Measurements from ENCODE around the gene PHF21B. TPM values are rescaled to one million over a fixed set of nuclear protein-coding genes. Genes with fewer than 3 reads are reported as not detected.

PHF21B gene
- total RNA-seq, 2 experiments from 2014 or later = 0.68 TPM; not detected in 1

DNA sequence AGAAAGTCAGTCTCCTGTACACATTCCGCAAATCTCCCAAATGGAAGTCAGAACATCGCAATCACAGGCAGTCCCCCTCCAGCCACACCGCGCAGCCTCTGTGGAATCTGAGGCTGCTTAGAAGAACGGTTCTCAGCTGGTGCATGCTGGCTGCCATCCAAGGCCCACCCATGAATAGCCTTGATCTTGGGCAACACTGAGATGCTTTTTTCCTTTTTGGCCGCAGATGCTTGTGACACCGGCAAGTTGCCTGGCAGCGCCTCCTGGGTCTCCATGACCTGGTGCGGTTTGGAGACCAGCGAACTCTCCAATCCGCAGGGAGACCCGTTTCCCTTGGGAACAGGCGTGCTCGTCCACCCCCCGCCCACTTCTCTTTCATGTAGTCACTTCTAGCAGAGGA, 26.3 kb upstream of the PHF21B start:
- Mint-ChIP-seq H3K36me3 (ENCODE audit: low read depth) (no peaks in the 10 kb centered on the region), H3K9me3 (ENCODE audit: insufficient read depth) (peaks cover 6% of the 10 kb centered on the region), H3K27ac (no peak overlapping the region), H3K4me1 (ENCODE audit: low read depth) (no peaks in the 10 kb centered on the region), H3K27me3 (ENCODE audit: low read depth) (peaks cover 5% of the 10 kb centered on the region), H3K4me3 (no peak overlapping the region)
- no peak for ATAC-seq
- no peak for DNase-seq
- ChIA-PET CTCF (no interaction called here), POLR2A (no interaction called here)

DNA sequence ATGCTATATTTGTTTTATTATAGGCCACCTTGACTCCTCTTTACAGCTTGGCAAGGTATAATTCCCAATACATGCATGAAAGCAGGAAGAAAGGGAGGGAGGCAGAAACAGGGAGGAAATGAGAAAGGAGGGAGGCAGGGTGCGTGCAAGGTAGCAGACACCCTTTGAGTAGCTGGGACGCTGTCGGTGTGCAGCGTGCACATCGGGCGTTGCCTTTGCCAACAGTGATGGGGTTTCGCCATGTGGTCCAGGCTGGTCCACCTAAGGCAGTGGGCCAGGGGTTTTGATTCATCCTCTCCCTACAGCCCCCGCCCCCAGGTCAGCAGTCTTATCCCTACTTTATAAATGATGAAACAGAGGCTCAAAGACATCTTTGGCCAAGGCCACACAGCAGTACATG, 25.0 kb upstream of the PHF21B start:
- Mint-ChIP-seq H3K36me3 (ENCODE audit: low read depth) (no peaks in the 10 kb centered on the region), H3K27ac (no peak overlapping the region), H3K9me3 (ENCODE audit: insufficient read depth) (peaks cover 6% of the 10 kb centered on the region), H3K27me3 (ENCODE audit: low read depth) (peaks cover 5% of the 10 kb centered on the region), H3K4me1 (ENCODE audit: low read depth) (no peaks in the 10 kb centered on the region), H3K4me3 (no peak overlapping the region)
- DNase-seq (no peak), ATAC-seq (no peak)
- ChIA-PET POLR2A (no interaction called here), CTCF (no interaction called here)

DNA sequence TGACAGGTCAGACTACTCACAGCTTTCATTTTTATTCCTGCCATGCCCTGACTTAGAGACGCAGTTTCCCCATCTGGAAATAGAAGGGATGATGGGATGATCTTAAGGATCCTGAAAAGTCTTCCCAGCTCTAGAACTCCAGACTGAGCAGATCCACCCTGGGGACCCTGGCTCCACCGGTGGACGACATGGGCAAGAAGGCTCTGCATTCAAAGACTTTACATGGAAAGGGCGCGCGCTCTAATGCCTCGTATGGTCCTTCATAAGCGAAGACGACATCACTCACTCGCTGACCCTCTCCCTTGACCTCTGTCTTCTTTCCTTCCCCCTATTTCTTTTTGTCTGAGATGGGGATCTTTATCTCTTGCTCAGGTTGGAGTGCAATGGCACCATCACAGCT, 24.4 kb upstream of the PHF21B start:
- DNase-seq = no peak
- peaks cover 5% of the 10 kb centered on the region for H3K27me3 Mint-ChIP-seq (ENCODE audit: low read depth)
- no peak overlapping the region for H3K4me3 Mint-ChIP-seq
- no peak for ATAC-seq
- H3K36me3 Mint-ChIP-seq (ENCODE audit: low read depth) = no peaks in the 10 kb centered on the region
- ChIA-PET POLR2A (no interaction called here), CTCF (no interaction called here)
- H3K9me3 Mint-ChIP-seq (ENCODE audit: insufficient read depth) = peaks cover 6% of the 10 kb centered on the region
- H3K27ac Mint-ChIP-seq = no peak overlapping the region
- H3K4me1 Mint-ChIP-seq (ENCODE audit: low read depth) = no peaks in the 10 kb centered on the region

DNA sequence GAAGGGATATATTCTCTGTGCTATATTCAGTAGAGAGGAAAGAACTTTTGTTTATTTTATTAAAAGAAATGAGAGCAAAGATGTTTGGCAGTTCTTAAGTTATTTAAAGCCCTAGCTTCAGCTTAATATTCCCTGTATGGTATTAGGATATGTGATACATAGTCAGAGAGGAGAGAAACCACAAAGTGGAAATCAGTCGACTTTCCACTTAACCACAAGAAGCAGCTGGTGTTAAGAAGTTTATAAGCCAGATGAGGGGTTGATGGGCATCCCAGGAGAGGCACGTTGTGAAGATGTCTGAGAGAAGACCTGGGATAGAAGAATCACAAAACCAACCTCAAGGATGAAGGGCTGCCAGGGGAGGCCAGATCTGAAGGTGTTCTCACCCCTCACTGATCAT, 23.3 kb upstream of the PHF21B start:
- Mint-ChIP-seq H3K27ac (no peak overlapping the region), H3K36me3 (ENCODE audit: low read depth) (no peaks in the 10 kb centered on the region), H3K27me3 (ENCODE audit: low read depth) (peaks cover 5% of the 10 kb centered on the region), H3K4me1 (ENCODE audit: low read depth) (no peaks in the 10 kb centered on the region), H3K9me3 (ENCODE audit: insufficient read depth) (peaks cover 6% of the 10 kb centered on the region), H3K4me3 (no peak overlapping the region)
- ATAC-seq (no peak), DNase-seq (no peak)
- ChIA-PET CTCF (no interaction called here), POLR2A (no interaction called here)

DNA sequence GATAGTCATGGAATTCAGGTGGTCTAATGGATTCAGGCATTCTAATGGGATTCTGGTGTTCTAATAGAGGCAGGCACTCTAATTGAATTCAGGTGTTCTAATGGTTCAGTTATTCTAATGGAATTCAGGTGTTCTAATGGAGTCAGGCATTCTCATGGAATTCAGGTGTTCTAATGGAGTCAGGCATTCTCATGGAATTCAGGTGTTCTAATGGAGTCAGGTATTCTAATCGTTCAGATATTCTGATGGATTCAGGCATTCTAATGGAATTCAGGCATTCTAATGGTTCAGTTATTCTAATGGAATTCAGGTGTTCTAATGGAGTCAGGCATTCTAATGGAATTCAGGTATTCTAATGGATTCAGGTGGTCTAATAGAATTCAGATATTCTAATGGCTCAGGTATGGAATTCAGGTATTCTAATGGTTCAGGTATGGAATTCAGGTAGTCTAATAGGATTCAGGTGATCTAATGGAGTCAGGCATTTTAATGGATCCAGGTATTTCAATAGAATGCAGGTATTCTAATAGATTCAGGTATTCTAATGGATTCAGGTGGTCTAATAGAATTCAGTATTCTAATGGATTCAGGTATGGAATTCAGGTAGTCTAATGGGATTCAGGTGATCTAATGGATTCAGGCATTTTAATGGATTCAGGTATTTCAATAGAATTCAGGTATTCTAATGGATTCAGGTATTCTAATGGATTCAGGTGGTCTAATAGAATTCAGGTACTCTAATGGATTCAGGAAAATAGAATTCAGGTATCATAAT, 22.0 kb upstream of the PHF21B start:
- H3K4me3 Mint-ChIP-seq = no peak overlapping the region
- no peak overlapping the region for H3K27ac Mint-ChIP-seq
- H3K9me3 Mint-ChIP-seq (ENCODE audit: insufficient read depth) = no peaks in the 10 kb centered on the region
- H3K4me1 Mint-ChIP-seq (ENCODE audit: low read depth) = no peaks in the 10 kb centered on the region
- ATAC-seq (no peak), DNase-seq (no peak)
- peaks cover 5% of the 10 kb centered on the region for H3K27me3 Mint-ChIP-seq (ENCODE audit: low read depth)
- ChIA-PET CTCF (no interaction called here), POLR2A (no interaction called here)
- no peaks in the 10 kb centered on the region for H3K36me3 Mint-ChIP-seq (ENCODE audit: low read depth)

DNA sequence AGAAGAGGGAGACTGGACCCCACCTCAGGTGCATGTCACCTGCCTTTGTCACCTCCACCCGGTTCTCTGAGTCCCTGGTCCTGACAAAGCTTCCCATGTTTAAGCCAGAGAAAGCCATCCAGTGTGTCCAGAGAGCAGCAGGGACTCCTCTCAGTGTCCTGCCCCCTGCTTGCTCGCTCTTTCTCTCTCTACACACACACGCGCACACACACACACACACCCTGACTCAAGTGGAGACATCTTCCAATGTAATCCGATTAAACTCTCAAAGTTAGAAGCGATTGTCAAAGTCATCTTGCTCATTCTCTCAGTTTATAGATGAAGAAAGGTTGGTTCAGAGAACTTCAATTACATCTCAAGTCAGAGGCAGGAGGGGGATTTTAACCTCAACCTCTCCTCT, 19.7 kb upstream of the PHF21B start:
- ChIA-PET CTCF (no interaction called here), POLR2A (no interaction called here)
- DNase-seq (no peak), ATAC-seq (no peak)
- Mint-ChIP-seq H3K9me3 (ENCODE audit: insufficient read depth) (no peaks in the 10 kb centered on the region), H3K4me3 (no peak overlapping the region), H3K27me3 (ENCODE audit: low read depth) (peaks cover 8% of the 10 kb centered on the region), H3K27ac (no peak overlapping the region), H3K36me3 (ENCODE audit: low read depth) (no peaks in the 10 kb centered on the region), H3K4me1 (ENCODE audit: low read depth) (no peaks in the 10 kb centered on the region)

DNA sequence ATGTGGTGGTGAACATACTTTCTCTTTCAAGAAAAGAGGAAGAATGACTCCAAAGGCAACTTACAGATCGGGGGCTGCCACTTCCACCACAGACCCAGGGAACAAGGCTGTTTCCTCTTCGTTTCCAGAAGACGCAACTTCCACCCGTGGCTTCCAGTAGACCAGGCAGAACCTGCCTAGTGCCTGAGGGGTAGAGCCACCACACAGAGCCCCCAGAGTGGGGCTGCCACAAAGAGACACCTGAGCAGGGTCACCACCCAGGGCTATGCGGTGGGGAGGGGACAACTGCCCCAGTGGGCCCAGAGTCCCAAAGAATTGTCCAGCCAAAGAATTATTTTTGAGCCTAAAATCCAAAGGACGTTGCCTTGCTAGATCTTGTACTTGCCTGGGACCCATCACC, 16.7 kb upstream of the PHF21B start:
- no peaks in the 10 kb centered on the region for H3K9me3 Mint-ChIP-seq (ENCODE audit: insufficient read depth)
- H3K27ac Mint-ChIP-seq = no peak overlapping the region
- no peaks in the 10 kb centered on the region for H3K36me3 Mint-ChIP-seq (ENCODE audit: low read depth)
- no peaks in the 10 kb centered on the region for H3K4me1 Mint-ChIP-seq (ENCODE audit: low read depth)
- ChIA-PET CTCF (no interaction called here), POLR2A (no interaction called here)
- H3K4me3 Mint-ChIP-seq = no peak overlapping the region
- DNase-seq (no peak), ATAC-seq (no peak)
- H3K27me3 Mint-ChIP-seq (ENCODE audit: low read depth) = peaks cover 18% of the 10 kb centered on the region

DNA sequence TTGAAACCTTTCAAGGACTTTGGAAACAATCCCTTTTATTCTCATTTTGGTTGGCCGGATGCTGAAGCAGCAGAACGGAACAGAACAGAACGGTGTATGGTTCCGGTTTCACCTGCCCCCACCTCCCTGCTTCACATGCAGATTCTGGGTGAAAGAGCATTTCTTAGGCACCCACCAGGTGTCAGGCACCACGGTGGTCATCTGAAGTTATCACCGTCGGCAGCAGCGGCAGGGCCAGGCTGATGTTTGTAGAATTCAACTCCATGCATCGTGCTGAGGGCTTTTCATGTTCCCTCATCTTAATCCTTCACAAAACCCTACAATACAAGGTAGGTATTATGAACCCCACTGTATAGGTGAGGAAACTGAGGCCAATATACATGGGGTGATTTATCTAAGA, 13.6 kb upstream of the PHF21B start:
- Mint-ChIP-seq H3K27ac (no peak overlapping the region), H3K4me1 (ENCODE audit: low read depth) (no peaks in the 10 kb centered on the region), H3K9me3 (ENCODE audit: insufficient read depth) (no peaks in the 10 kb centered on the region), H3K36me3 (ENCODE audit: low read depth) (no peaks in the 10 kb centered on the region), H3K4me3 (no peak overlapping the region), H3K27me3 (ENCODE audit: low read depth) (peaks cover 18% of the 10 kb centered on the region)
- CTCF ChIA-PET = no interaction called here
- ATAC-seq (no peak), DNase-seq (no peak)
- POLR2A ChIA-PET = no interaction called here

DNA sequence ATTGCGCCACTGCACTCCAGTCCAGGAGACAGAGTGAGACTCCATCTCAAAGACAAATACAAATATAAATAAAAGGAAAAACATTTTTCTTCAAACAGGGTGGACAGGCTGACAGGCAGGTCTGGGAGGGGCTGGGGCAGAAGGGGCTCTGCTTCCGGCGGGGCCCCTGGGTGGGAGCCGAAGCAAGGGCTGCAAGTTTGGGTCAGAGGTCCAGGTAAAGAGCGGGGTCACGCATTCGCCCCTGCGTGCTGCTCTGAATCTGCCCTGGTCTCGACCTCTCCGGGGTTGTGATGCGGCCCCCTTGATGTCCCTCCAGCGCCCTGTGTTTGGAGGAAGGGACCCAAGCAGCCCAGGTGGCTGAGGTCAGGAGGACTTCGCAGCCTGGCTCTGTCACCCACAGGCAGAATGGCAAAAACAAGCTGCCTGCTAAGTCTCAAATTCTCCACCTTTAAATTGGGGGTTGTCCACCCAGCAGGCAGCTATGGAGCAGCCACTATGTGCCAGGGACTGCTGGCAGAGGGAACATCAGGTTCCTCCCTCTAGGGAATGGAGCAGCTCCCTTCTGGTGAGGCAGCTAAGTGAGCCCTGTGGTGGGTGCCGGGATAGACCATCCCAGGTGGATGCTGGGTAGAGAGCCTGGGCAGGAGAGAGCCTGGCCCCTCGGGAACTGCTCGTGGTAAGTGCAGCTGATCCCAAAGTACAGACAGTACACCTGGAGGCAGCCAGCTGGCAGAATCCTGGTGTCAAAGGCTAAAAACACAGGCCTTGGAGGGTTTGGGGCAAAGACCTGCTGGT, 10.3 kb upstream of the PHF21B start:
- Mint-ChIP-seq H3K4me1 (ENCODE audit: low read depth) (no peaks in the 10 kb centered on the region), H3K4me3 (no peak overlapping the region), H3K36me3 (ENCODE audit: low read depth) (no peaks in the 10 kb centered on the region), H3K27me3 (ENCODE audit: low read depth) (peaks cover 18% of the 10 kb centered on the region), H3K27ac (no peak overlapping the region), H3K9me3 (ENCODE audit: insufficient read depth) (no peaks in the 10 kb centered on the region)
- CTCF ChIA-PET = no interaction called here
- ATAC-seq (no peak), DNase-seq (no peak)
- POLR2A ChIA-PET = no interaction called here

DNA sequence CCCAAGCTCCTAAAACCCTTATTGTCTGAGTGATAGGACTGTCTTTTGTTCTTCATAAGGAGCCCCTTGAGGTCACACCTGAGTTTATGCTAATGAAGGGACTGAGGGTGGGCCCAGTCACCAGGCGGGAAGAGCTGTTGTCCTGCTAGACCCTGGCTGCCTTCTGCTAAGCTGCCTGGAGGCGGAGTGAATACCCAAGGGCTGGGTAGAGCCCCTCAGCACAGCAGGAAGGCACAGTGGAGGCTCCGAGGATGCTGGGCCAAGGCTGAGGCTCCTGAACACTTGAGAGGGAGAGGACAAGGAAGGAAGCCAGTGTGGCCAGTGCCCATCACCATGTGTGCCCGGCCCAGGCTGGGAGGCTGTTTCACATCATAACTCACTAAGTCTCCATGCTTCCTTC, 4.8 kb upstream of the PHF21B start:
- H3K36me3 Mint-ChIP-seq (ENCODE audit: low read depth) = no peaks in the 10 kb centered on the region
- no peak for ATAC-seq
- peaks cover 8% of the 10 kb centered on the region for H3K4me1 Mint-ChIP-seq (ENCODE audit: low read depth)
- H3K27ac Mint-ChIP-seq = no peak overlapping the region
- peaks cover 30% of the 10 kb centered on the region for H3K27me3 Mint-ChIP-seq (ENCODE audit: low read depth)
- ChIA-PET POLR2A (no interaction called here), CTCF (no interaction called here)
- no peak for DNase-seq
- H3K9me3 Mint-ChIP-seq (ENCODE audit: insufficient read depth) = no peaks in the 10 kb centered on the region
- H3K4me3 Mint-ChIP-seq = no peak overlapping the region

DNA sequence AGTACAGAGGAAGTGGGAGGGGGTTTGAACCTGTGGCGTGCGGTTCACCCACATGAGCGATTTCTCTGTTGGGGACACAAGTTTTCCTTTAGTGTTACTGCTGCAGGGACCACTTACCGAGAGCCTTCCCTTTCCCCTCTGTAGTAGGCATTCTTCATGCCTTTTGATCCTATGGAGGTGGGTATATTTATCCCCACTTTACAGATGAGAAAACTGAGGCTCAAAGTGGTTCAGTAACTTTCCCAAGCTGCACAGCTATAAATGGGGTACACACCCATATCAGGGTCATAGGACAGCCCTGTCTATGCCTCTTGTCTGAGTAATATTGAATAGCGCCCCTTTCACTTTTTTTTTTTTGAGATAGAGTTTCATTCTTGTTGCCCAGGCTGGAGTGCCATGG, 3.3 kb upstream of the PHF21B start:
- H3K9me3 Mint-ChIP-seq (ENCODE audit: insufficient read depth) = no peaks in the 10 kb centered on the region
- DNase-seq (no peak), ATAC-seq (no peak)
- H3K36me3 Mint-ChIP-seq (ENCODE audit: low read depth) = no peaks in the 10 kb centered on the region
- H3K27ac Mint-ChIP-seq = no peak overlapping the region
- ChIA-PET CTCF (no interaction called here), POLR2A (no interaction called here)
- H3K27me3 Mint-ChIP-seq (ENCODE audit: low read depth) = peaks cover 34% of the 10 kb centered on the region
- H3K4me3 Mint-ChIP-seq = no peak overlapping the region
- H3K4me1 Mint-ChIP-seq (ENCODE audit: low read depth) = peaks cover 8% of the 10 kb centered on the region

DNA sequence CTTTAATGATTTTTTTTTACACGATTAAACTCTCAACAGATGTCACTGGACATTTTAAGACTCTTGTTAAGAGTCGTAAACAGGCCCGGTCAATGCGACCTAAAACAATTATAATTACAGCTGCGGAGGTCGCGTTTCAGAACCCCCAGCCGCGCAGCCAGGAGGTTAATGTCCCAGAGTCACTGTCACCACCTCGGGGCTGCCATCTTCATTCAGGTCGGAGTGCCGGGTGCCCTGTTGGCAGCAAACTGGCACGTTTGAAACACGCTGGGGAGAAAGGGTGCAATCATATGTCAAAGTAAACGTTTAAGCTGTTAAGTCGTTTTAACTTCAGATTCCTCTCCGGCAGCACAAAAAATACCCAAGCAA, 711 bp upstream of the PHF21B start:
- ATAC-seq = no peak
- peaks cover 48% of the 10 kb centered on the region for H3K27me3 Mint-ChIP-seq (ENCODE audit: low read depth)
- POLR2A ChIA-PET = no interaction called here

More for the DNA sequence above, 711 bp upstream of the PHF21B start:
- no peaks in the 10 kb centered on the region for H3K9me3 Mint-ChIP-seq (ENCODE audit: insufficient read depth)
- peak overlapping the region; percentile 75 for H3K4me3 Mint-ChIP-seq
- peak overlapping the region; percentile 22 for H3K27ac Mint-ChIP-seq
- CTCF ChIA-PET = no interaction called here
- peaks cover 11% of the 10 kb centered on the region for H3K4me1 Mint-ChIP-seq (ENCODE audit: low read depth)
- no peaks in the 10 kb centered on the region for H3K36me3 Mint-ChIP-seq (ENCODE audit: low read depth)
- DNase-seq = no peak
